K562 (cell line): Measurements from ENCODE around the gene LRRC61. TPM values are rescaled to one million over a fixed set of nuclear protein-coding genes. Genes with fewer than 3 reads are reported as not detected.

Experiments used
- ARID3B ChIP-seq: fragments of 250-450 bp; sonication (Bioruptor Pico); IDR thresholded peaks from 2 replicates; pipeline ENCODE4 v1.4.0; 2020; ENCODE audit warnings: borderline replicate concordance
- CAMTA2 ChIP-seq: fragments of 250-450 bp; sonication (Bioruptor Pico); conservative IDR thresholded peaks from 2 replicates; pipeline ENCODE4 v1.5.1; 2022
- CBX3 ChIP-seq, 2 experiments: IDR thresholded peaks; 1 replicate in 1 of 2; 2 replicates in 1 of 2; pipeline ENCODE4 v1.6.1; 2012; ENCODE audit warnings: inconsistent platforms in 2 of 2, low read length in 2 of 2, borderline replicate concordance in 1 of 2, control low read depth in 1 of 2
- CBX8 ChIP-seq: fragments of 200-600 bp; sonication (generic); IDR thresholded peaks from 2 replicates; pipeline ENCODE4 v1.6.1; 2012; ENCODE audit warnings: borderline replicate concordance, mixed run types, low read depth, mild to moderate bottlenecking, moderate library complexity, mixed read lengths, low read length, control low read depth, inconsistent platforms; ENCODE audit not compliant: poor library complexity, severe bottlenecking; ENCODE audit errors: extremely low read depth
- CGGBP1 ChIP-seq: fragments of 250-450 bp; sonication (Bioruptor Pico); IDR thresholded peaks from 2 replicates; pipeline ENCODE4 v1.9.0; 2021; ENCODE audit warnings: mild to moderate bottlenecking
- FOXA1 ChIP-seq: fragments of 450-650 bp; IDR thresholded peaks from 2 replicates; pipeline ENCODE4 v1.6.1; 2016; ENCODE audit warnings: mild to moderate bottlenecking, borderline replicate concordance
- FOXJ2 ChIP-seq: fragments of 200-800 bp; sonication (Bioruptor generic); IDR thresholded peaks from 2 replicates; pipeline ENCODE4 v1.6.1; 2016; ENCODE audit warnings: missing genetic modification characterization, missing compliant biosample characterization
- HEY1 ChIP-seq: fragments of 250-450 bp; sonication (Bioruptor Pico); IDR thresholded peaks from 2 replicates; pipeline ENCODE4 v1.5.0; 2020; ENCODE audit warnings: mild to moderate bottlenecking, moderate library complexity, borderline replicate concordance
- KLF6 ChIP-seq: fragments of 250-450 bp; sonication (Bioruptor Pico); IDR thresholded peaks from 2 replicates; pipeline ENCODE4 v1.4.0; 2020; ENCODE audit warnings: mild to moderate bottlenecking, moderate library complexity, borderline replicate concordance
- LCOR ChIP-seq: sonication (generic); formaldehyde crosslinking; IDR thresholded peaks from 2 replicates; pipeline ENCODE4 v1.8.0; 2022; ENCODE audit warnings: mild to moderate bottlenecking, missing genetic modification reagents
- MAFF ChIP-seq: IDR thresholded peaks from 2 replicates; pipeline ENCODE4 v1.6.1; 2012; ENCODE audit warnings: low read length, improper control_type of control experiment
- MTA3 ChIP-seq: fragments of 450-650 bp; formaldehyde crosslinking; IDR thresholded peaks from 2 replicates; pipeline ENCODE4 v1.6.1; 2017; ENCODE audit warnings: mild to moderate bottlenecking, borderline replicate concordance
- MYC ChIP-seq, 2 experiments: fragments of 250-450 bp in 1 of 2; sonication (Bioruptor Pico) in 1 of 2; IDR thresholded peaks; 2 replicates each; pipeline versions ENCODE4 v1.5.1 to v1.6.1; 2012 to 2021; ENCODE audit warnings: low read depth in 2 of 2, borderline replicate concordance in 1 of 2, improper control_type of control experiment in 1 of 2, low read length in 1 of 2, mild to moderate bottlenecking in 1 of 2, moderate library complexity in 1 of 2
- NFYB ChIP-seq: IDR thresholded peaks from 2 replicates; pipeline ENCODE4 v1.6.1; 2011; ENCODE audit warnings: mild to moderate bottlenecking, moderate library complexity; ENCODE audit not compliant: insufficient read length; ENCODE audit errors: extremely low read depth
- PHF20 ChIP-seq: fragments of 450-650 bp; IDR thresholded peaks from 2 replicates; pipeline ENCODE4 v1.6.1; 2018; ENCODE audit not compliant: partially characterized antibody
- PHF8 ChIP-seq: fragments of 200-600 bp; sonication (generic); IDR thresholded peaks from 2 replicates; pipeline ENCODE4 v1.6.1; 2012; ENCODE audit warnings: mixed run types, mild to moderate bottlenecking, inconsistent platforms, low read length, moderate library complexity, borderline replicate concordance
- POLR2B ChIP-seq: fragments of 450-650 bp; IDR thresholded peaks from 2 replicates; pipeline ENCODE4 v1.6.1; 2018; ENCODE audit warnings: low read depth; ENCODE audit not compliant: partially characterized antibody
- RAD51 ChIP-seq: fragments of 450-650 bp; IDR thresholded peaks from 2 replicates; pipeline ENCODE4 v1.7.1; 2016; ENCODE audit warnings: low read depth, mild to moderate bottlenecking, borderline replicate concordance
- RHOXF2B ChIP-seq: fragments of 250-450 bp; sonication (Bioruptor Pico); conservative IDR thresholded peaks from 2 replicates; pipeline ENCODE4 v1.5.1; 2021
- SMC3 ChIP-seq: conservative IDR thresholded peaks from 2 replicates; pipeline ENCODE4 v1.6.1; 2011; ENCODE audit warnings: low read depth, low read length, improper control_type of control experiment; ENCODE audit not compliant: insufficient read depth
- SNIP1 ChIP-seq: fragments of 450-650 bp; IDR thresholded peaks from 2 replicates; pipeline ENCODE4 v1.7.1; 2017; ENCODE audit warnings: low read depth, mild to moderate bottlenecking
- SP2 ChIP-seq: IDR thresholded peaks from 2 replicates; pipeline ENCODE4 v1.6.1; 2011; ENCODE audit warnings: mild to moderate bottlenecking, low read depth, low read length, moderate library complexity; ENCODE audit not compliant: poor library complexity, severe bottlenecking; ENCODE audit errors: extremely low read depth
- THAP7 ChIP-seq: fragments of 250-450 bp; sonication (Bioruptor Pico); IDR thresholded peaks from 2 replicates; pipeline ENCODE4 v1.5.0; 2021
- XRCC3 ChIP-seq: fragments of 450-650 bp; IDR thresholded peaks from 2 replicates; pipeline ENCODE4 v1.6.1; 2017; ENCODE audit warnings: mild to moderate bottlenecking, moderate library complexity
- ZNF140 ChIP-seq: fragments of 250-450 bp; sonication (Bioruptor Pico); IDR thresholded peaks from 2 replicates; pipeline ENCODE4 v1.8.0; 2021; ENCODE audit warnings: moderate library complexity, mild to moderate bottlenecking, inconsistent platforms
- ZNF583 ChIP-seq: fragments of 250-450 bp; sonication (Bioruptor Pico); IDR thresholded peaks from 2 replicates; pipeline ENCODE4 v1.4.0; 2020
- ZNF77 ChIP-seq: fragments of 250-450 bp; sonication (Bioruptor Pico); IDR thresholded peaks from 2 replicates; pipeline ENCODE4 v1.5.0; 2020
- polyA plus RNA-seq, 8 experiments: library from polyadenylated mRNA; depleted of rRNA in 4 of 8; stranded (reverse) in 5 of 8; unstranded in 3 of 8; fragments of >200 nt; fragmentation: Nextera tagmentation in 2 of 8; fragmentation: Illumina TruSeq in 1 of 8; extraction: Ambion mirVana in 2 of 8; extraction: Trizol in 1 of 8; gene quantifications; 2 replicates each; pipeline versions ENCODE4 v1.2.1 to v1.2.3, GENCODE V29; 2011 to 2014; ENCODE audit warnings: inconsistent platforms in 1 of 8, missing spikeins in 1 of 8
- total RNA-seq, 7 experiments: library from RNA; depleted of rRNA in 6 of 7; stranded (reverse); fragments of >200 nt in 6 of 7; fragmentation: Illumina TruSeq in 2 of 7; extraction: Trizol in 2 of 7; gene quantifications; 2 replicates each; pipeline versions ENCODE4 v1.2.1 to v1.2.3, GENCODE V29; 2011 to 2021; ENCODE audit warnings: low replicate concordance in 1 of 7

The LRRC61 gene
- total and polyA plus RNA-seq, 9 of the 15 experiments (the other 6 are each of a cell fraction or from before 2014, with no cell fraction given), result 1.3 to 55.2 (median 35.2) TPM

GRCh38 chr7:150378853-150379440, 55.8 kb downstream of the LRRC61 start, which contains the start of gene ZNF775 (continued):
- TF ChIP-seq CBX8 (no peak), CBX3 (IDR thresholded peaks at IDR 0.05; ENCODE audit: borderline replicate concordance in 1 of 2, low read length in 2 of 2) (no peak), HEY1 (CRISPR knock-in tag) (no peak), ZNF140 (no peak), FOXA1 (no peak), PHF8 (peak; percentile 94), NFYB (peak; percentile 99), SMC3 (0 out of 2 replicates have a peak, but pooled peaks have one; percentile 19), SNIP1 (no peak), ZNF583 (CRISPR knock-in tag) (0 out of 2 replicates have a peak, but pooled peaks have one; percentile 12), MAFF (no peak), MTA3 (peak; percentile 81), LCOR (CRISPR knock-in tag) (0 out of 2 replicates have a peak, but pooled peaks have one; percentile 47), KLF6 (CRISPR knock-in tag) (no peak), ZNF77 (CRISPR knock-in tag) (no peak), PHF20 (peak; percentile 29), CAMTA2 (CRISPR knock-in tag) (0 out of 2 replicates have a peak, but pooled peaks have one; percentile 64), CGGBP1 (peak; percentile 61; the same call in 1 of the 2 replicates), RAD51 (peak; percentile 84), XRCC3 (no peak), ARID3B (CRISPR knock-in tag) (no peak), MYC (IDR thresholded peaks at IDR 0.05; ENCODE audit: low read depth, low read length) (peak; percentile 81), MYC (CRISPR knock-in tag; IDR thresholded peaks at IDR 0.05; ENCODE audit: borderline replicate concordance, low read depth) (no peak), RHOXF2B (CRISPR knock-in tag) (0 out of 2 replicates have a peak, but pooled peaks have one; percentile 18), FOXJ2 (tag) (no peak), POLR2B (peak; percentile 76), THAP7 (peak; percentile 85; the same call in 1 of the 2 replicates), SP2 (peak; percentile 93)
